HTR-8/SVneo (cell line): ENCODE data around the gene MAP7D1.
"Not testable (repeated sequence)": the region's sequence is repeated elsewhere in the genome, so short reads cannot be mapped to it uniquely, and the experiment has no call there.

Experiments used
- DNase-seq: peaks from one replicate; pipeline ENCODE4 v3.0.0; 2011; ENCODE audit warnings: low spot score, mixed read lengths; ENCODE audit not compliant: insufficient read length
- FAIRE-seq: peaks from 2 replicates; lab custom pipeline; 2011; peaks lifted over from hg19 to GRCh38; lab: Jason Lieb, UNC

MAP7D1 gene

DNA sequence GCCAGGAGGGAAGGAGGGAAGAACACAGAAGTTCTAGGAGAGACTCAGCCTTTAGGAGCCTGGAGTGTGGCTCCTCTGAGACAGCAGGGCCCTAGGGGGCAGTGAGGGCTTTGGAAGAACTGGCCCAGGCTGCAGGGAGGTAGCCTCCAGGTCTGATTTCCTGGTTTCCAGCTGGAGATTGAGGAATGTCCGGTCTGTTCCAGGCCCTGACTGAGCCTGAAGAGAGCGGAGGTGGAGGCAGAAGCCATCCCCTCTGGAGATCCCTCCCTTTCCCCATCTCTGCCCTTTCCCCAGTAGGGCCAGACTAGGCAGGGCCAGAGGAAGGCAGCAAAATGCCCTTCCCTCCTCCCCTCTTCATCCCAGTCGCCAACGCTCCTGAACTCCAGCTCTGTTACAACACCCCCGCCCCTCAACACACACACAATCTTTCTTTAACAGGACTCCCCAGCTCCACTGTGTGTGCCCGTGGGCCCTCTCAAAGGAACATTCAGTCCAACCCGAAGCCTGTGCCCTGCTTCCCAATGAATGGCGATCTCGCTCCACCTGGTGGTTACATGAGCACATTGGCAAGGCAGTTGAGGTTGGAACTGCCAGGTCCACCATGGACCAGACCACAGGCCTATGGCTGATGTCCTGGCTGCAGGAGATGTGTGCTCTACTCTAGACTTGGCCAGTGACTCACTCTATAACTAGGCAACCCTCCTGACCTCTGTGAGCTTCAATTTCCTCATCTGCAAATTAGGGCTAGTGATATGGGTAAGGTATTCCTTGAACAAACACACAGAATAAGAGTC, 32.0 kb downstream of the MAP7D1 start:
- DNase-seq (peak; percentile 88), FAIRE-seq (peak; percentile 96)

DNA sequence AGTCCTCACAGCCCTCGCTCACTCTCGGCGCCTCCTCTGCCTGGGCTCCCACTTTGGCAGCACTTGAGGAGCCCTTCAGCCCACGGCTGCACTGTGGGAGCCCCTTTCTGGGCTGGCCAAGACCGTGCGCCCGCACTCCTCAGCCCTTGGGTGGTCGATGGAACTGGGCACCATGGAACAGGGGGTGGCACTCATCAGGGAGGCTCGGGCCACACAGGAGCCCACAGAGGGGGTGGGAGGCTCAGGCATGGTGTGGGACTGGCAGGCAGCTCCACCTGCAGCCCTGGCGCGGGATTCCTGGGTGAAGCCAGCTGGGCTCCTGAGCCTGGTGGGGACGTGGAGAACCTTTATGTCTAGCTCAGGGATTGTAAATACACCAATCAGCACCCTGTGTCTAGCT, 40.8 kb downstream of the MAP7D1 start:
- not testable (repeated sequence) for DNase-seq, FAIRE-seq

DNA sequence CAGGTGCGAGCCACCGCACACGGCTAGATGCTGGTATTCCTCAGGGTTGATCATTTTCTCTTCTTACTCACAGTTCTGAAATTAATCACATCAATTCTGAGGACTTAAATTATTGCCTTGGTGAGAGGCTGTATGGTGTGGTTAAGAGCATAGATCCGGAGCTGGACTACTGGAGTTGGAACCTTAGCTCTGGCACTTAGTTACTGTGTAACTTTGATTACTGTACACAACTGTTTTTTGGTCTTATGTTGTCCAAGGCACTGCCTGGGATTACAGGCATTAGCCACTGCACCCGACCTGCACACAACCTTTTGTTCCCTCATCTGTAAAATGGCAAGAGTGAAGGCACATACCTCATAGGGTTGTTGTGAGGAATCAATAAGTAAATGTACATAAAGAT, 42.7 kb downstream of the MAP7D1 start:
- FAIRE-seq, result no peak
- no peak for DNase-seq

DNA sequence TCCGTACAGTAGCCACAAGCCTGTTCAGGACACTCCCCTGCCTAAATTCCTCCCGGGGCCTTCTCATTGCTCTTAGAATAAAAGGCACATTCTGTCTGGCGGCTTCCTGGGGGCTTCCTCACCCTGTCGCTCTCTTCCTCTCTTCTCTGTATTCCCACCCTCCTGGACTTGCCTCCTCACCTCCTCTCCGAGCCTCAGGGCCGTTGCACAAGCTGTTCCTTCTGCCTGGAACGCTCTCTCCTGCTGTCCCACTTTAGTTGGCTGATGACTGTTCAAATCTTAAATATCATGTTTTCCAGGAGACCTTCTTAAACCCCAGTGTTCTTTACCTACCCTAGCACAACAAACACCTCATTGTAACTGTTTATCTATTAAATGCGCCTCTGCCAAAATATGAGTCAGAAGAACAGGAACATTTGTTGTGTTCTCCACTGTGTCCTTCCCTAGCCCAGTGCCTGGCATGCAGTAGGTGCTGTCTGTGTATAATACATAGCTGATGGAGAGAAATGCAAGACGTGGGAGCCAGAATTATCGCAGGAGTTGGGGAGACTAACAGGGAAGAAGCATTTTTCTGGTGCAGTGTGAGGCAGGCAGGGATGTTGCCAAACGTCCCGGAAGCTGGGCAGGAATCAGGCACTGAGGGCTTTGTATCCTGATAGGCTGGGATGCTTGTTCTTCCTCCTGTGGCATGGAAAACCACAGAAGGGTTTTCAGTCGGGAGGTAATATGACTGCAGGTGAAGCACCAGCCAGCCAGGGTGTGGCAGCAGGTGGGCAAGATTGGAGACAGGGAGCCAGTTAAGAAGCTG, 44.2 kb downstream of the MAP7D1 start:
- no peak for FAIRE-seq
- no peak for DNase-seq

DNA sequence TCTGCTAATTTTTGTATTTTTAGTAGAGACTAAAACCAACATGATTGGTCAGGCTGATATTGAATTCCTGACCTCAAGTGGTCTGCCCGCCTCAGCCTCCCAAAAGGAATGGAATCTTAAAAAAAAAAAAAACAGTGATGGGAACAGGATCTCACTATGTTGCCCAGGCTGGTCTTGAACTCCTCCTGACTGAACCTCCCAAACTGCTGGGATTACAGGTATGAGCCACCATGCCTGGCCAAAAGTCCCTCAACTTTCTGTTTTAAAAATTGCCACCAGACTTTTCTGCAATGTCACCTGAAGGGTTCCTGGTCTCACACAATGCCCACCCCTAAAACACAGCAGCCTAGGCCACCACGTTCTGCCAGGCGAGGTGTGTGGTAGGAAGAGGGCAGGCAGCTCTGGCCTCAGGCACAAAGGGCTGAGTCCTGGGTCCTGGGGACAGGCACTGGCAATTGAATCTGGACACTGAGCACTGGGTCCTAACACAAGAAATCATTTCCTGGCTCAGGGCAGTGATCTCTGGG, 47.1 kb downstream of the MAP7D1 start:
- FAIRE-seq, result no peak
- DNase-seq, result no peak

DNA sequence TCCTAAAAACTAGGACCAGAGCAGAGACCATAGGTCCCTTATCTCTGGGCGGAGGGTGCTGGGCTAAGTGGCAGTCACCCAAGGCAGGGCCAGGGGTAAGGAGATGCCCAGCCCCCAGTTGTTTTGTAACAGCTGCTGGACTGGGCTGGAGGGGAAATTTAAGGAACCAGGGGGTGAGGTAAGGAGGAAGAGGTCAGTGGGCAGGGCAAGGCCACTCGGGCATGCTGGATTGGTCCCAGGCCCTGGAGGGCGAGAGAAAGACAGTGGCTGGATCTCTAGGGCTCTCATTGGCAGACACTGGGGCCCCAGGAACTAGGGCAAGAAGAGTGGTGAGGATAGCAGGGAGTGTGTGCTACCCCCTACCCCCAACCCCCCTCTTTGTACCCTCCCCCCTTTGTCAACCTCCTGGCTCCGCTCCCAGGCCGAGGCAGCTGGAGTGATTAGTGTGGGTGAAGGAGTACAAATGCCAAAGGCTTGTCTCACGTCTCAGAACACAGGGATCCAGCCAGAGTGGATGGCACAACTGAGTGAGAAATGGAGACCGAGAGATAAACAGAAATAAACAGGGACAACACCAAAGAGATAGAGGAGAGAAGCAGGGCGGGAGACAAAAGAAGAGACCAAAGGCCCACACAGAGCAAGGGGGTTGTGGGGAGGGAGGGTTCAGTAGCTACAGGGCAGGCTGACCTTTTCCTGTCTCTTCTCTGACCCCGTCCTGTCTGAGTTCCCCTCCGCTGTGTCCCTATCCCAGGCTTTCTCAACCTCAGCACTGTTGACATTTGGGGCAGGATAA, 47.8 kb downstream of the MAP7D1 start:
- DNase-seq (peak; percentile 33), FAIRE-seq (no peak)

DNA sequence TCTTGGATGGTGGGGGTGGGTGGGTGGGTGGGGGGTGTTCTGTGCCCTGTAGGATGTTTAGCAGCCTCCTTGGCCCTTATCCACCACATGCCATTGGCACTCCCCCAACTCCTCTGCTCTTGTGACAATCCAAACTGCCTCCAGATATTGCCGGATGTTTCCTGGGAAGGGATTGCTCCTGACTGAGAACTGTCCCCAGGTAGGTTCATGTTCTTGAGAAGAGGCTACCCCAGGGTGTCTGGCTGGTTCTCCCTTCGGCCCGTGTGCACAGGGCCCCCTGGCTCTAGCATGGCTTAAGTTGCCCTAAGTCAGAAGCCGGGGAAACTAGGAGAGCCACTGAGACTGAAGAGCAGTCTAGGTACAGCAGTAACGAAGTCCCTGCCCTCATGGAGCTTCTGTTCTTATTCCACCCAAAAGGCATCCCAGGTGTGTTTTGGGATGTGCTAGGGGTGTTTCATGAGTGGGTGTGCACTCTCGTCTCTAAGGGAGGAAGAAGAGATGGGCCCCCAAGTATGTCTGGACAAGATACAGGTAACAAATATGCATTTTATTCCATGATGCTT, 48.5 kb downstream of the MAP7D1 start:
- DNase-seq, result no peak
- FAIRE-seq, result no peak

DNA sequence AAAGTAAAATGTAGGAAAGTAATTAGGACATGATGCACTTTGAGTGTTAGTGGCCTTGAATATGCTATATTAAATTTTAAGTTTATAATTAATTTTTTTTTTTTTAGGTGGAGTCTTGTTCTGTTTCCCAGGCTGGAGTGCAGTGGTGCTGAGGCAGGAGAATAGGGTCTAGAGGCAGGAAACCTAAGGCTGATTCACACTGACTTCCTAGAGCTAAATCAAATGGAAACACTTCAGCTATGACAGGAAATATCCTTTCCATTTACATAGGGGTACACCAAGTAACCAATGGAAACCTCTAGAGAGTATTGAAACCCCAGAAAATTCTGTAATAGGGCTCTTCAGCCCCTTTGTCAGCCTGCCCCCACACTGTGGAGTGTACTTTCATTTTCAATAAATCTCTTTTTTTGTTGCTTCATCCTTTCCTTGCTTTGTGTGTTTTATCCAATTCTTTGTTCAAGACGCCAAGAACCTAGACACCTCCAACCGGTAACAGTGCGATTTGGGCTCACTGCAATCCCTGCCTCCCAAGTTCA, 50.4 kb downstream of the MAP7D1 start:
- FAIRE-seq, result no peak
- no peak for DNase-seq

DNA sequence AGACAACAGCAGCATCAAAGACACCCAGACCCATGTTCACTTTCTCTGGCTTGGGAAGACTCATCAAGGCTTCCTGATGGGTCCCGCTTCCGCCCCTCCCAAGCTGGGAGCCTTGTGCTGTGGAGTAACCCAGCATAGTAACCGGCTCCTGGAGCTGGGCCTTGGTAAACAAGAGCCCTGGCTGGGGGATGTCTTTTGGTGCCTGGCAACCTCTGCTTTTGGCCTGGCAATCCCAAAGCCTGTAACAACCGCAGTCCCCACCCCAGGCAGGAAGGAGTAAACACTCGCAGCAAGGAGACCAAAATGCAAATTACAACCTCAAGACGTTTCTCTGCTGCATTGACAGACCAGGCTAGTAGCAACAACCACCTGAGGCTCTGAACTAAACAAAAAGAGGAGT, 51.4 kb downstream of the MAP7D1 start:
- FAIRE-seq, result no peak
- DNase-seq, result no peak

DNA sequence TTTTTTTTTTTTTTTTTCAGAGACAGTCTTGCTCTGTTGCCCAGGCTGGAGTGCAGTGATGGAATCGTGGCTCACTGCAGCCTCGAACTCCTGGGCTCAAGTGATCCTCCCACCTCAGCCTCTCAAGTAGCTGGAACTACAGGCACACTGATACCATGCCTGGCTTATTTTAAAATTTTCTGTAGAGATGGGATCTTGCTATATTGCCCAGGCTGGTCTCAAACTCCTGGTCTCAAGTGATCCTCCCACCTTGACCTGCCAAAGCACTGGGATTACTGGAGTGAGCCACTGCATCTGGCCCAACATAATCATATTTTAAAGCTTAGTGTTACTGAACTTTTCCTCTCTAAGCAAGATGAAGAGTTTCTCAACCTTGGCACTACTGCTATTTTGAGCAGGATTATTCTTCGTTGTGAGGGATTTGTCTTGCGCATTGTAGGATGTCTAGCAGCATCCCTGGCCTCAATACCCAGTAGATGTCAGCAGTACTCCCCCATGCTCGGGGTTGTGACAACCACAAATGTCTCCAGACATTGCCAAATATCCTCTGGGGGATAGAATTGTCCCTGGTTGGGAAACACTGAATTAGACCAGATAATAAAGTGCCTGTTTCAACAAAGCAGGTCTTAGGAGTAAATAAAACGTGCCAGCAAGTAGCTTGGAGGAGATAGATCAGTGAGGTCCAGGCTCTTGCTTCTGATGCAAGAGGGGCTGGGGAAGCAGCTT, 53.2 kb downstream of the MAP7D1 start:
- no peak for FAIRE-seq
- DNase-seq, result no peak

DNA sequence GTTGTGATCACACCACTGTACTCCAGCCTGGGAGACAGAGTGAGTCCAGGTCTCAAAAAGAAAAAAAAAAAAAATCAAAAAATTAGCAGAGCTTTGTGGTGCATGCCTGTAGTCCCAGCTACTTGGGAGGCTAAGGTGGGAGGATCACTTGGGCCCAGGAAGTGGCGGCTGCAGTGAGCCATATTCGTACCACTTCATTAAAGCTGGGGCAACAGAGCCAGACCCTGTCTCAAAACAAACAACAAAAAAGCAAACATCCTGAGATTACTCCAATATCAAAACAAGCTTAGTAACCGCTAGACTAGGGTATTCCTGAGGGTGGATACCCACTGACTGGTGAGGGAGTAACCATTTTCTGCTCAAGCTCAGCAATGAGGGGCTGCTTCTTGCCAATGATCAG, 55.3 kb downstream of the MAP7D1 start:
- DNase-seq, result no peak
- no peak for FAIRE-seq

DNA sequence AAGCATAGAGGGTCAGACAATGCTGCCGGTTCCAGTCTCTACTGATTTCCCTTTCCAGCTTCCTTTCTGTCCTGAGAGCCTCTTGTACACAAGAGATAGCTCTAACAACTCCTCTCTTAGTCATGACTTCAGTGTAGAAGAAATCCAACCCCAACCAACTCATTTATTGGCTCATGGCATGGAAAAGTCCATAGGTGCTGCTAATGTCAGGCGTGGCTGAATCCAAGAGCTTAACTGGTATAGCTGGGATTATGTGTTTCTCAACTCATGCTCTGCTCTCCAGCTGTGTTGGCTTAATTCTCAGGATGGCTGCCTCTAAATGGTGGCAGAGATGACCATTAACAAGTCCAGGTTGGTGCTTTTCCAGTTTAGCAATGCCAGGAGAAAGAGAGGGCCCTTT, 55.9 kb downstream of the MAP7D1 start:
- FAIRE-seq (no peak), DNase-seq (no peak)

DNA sequence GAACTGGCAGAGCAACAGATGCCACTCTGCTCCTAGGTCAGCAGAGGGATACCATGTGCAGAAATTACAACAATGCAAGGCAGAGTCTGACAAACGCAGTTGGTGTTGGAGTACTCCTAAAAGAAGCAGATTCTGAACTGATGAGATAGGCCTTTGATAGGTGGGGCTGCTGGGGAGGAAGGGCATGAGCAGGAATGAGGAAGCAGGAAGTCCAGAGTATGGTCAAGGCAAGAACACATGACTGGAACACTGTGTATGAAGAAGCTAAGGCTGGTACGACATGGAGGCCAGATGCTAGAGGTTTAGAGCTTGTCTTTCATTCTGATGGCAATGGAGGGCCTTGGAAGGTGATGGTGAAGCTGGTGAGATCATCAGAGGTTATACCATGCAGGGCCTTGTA, 56.8 kb downstream of the MAP7D1 start:
- no peak for FAIRE-seq
- DNase-seq, result no peak

DNA sequence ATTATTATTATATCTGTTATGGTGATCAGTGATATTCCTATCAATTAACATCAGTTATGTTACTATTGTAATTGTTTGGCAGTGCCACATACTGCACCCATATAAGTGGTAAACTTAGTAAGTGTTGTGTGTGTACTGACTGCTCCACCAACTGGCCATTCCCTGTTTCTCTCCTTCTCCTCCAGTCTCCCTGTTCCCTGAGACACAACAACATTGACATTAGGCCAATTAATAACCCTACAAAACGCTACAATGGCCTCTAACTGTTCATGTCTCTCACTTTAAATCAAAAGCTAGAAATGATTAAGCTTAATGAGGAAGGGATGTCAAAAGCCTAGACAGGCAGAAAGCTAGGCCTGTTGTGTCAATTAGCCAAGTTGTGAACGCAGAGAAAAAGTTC, 61.7 kb downstream of the MAP7D1 start:
- no peak for FAIRE-seq
- DNase-seq, result no peak

DNA sequence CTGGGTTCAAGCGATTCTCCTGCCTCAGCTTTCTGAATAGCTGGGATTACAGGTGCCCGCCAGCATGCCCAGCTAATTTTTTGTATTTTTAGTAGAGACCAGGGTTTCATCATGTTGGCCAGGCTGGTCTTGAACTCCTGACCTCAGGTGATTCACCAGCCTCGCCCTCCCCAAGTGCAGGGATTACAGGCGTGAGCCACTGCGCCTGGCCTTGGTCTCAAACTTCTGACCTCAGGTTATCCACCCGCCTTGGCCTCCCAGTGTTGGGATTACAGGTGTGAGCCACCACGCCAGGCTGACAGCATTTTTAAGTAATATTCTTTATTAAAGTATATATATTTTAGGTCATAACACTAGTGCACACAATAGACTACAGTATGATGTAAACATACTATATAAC, 65.9 kb downstream of the MAP7D1 start:
- not testable (repeated sequence) for FAIRE-seq, DNase-seq

DNA sequence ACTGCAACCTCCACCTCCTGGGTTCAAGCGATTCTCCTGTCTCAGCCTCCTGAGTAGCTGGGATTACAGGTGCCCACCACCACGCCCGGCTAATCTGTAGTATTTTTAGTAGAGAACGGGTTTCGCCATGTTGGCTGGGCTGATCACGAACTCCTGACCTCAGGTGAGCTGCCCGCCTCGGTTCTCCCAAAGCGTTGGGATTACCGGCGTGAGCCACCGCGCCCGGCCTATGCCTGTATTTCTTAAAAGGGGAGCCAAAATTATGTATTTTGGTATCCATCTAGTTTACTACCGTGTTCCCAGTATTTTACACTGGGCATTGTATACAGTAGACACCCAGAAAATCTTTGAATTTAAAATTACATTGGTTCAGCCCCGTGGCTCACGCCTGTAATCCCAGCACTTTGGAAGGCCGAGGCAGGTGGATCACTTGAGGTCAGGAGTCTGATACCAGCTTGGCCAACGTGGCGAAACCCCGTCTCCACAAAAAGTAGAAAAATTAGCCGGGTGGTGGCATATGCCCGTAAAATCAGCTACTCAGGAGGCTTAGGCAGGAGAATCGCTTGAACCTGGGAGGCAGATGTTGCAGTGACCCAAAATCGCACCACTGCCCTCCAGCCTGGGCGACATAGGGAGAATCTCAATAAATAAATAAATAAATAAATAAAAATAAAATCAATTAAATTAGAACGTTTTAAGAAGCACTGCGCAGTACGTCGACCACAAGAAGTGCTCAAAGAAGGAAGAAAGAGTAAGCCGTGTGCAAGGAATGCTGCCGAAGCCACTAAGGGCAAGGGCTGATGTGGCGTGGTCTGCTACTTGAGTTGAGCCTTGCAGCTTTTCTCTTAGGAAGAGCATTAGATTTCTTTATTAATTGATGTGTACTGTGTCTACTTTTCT, 66.8 kb downstream of the MAP7D1 start:
- DNase-seq, result no peak
- no peak for FAIRE-seq

DNA sequence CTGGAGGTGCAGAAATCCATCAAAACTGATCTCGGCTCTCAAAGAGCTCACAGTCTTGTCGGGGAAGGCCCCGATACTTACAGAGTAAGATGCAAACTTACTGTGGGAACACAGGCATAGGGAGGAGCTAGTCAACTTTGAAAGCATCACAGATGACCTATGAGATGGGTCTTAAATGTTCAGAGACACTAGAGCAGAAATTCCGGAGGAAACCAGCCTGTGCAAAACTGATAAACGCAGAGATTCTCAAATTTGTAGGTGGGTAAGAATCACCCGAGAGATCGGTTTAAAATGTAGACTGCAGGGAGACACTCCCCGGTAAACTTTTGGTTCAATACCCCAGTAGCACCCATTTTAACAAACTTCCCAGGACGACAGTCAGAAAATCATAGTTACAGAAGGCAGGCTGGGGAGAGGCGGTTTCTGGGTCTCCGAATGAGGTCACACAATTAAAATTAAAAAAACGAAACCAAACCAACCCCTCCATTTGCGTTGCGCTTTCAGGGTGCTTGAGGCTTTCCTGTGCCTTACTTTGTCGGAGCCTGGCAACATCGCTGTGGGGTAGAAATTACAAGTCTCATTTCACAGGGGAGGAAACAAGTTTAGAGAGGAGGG, 67.5 kb downstream of the MAP7D1 start:
- DNase-seq (peak; percentile 43), FAIRE-seq (no peak)

DNA sequence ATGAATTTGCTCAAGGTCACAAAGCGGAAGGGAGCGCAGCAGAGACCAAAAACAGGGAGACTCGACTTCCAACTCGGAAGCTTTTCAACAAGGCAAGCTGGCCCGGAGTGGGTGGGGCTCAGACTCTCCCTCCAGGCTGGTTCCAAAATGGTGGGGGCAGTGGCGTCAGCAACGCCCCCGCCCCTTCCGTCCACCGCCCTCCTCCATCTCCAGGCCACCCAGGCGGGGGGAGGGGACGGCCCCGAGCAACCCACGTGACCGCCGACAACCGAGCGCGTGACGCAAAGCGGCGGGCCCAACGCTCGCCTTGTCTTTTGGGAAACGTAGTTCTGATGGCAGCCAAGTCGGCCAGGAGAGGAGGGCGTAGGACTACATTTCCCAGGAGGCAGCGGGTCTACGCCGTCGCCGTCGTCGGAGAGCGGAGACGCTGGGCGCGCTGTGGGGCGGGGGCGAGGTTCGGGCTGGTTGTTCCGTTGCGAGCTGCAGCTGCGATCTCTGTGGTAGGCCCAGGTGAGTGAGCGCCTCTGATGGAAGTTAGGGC, 68.1 kb downstream of the MAP7D1 start, which contains the start of gene THRAP3:
THRAP3 (plus strand) TSS at position 448 of the 541 bp plus-strand sequence. CDS start 58,121 bp downstream, outside the sequence.
- FAIRE-seq (peak; percentile 97), DNase-seq (peak; percentile 92)
